Uterus (tissue), 2 donors: Measurements from ENCODE around the gene SMC6.

Experiments used
- POLR2A ChIP-seq, 2 donors: fragments of 450-650 bp; IDR thresholded peaks; one replicate each; pipeline ENCODE4 v1.6.1; 2016; ENCODE audit warnings: antibody characterized with exemption in 2 of 2, mild to moderate bottlenecking in 1 of 2, moderate library complexity in 1 of 2
- TF ChIP-seq, protein P1 (sequence below), 4 experiments: fragments of 200-600 bp in 2 of 4; fragments of 450-650 bp in 2 of 4; sonication (generic) in 2 of 4; IDR thresholded peaks; one replicate each; pipeline ENCODE4 v1.5.1; 2016 to 2019; ENCODE audit warnings: antibody characterized with exemption in 4 of 4, mild to moderate bottlenecking in 2 of 4, moderate library complexity in 1 of 4

DNA sequence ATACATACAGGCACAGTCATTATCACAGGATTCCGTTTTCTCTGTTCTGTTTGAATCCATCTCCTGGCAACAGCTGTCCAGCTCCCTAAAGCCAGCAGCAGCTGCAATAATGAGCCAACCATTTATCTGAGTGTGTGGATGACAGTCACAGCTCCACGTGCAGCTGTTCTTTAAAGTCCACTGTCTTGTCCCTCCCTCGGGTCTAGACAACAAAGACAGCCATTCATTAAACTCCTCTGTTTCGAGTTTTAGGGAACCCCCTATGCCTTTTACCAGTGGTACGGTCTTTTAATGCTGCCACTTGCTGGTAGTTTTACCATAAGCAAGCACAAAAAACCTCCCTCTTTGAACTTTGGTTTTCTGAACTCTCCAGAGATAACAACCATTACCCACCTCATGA is 46.6 kb upstream of the SMC6 start:
- TF ChIP-seq, protein P1, sequence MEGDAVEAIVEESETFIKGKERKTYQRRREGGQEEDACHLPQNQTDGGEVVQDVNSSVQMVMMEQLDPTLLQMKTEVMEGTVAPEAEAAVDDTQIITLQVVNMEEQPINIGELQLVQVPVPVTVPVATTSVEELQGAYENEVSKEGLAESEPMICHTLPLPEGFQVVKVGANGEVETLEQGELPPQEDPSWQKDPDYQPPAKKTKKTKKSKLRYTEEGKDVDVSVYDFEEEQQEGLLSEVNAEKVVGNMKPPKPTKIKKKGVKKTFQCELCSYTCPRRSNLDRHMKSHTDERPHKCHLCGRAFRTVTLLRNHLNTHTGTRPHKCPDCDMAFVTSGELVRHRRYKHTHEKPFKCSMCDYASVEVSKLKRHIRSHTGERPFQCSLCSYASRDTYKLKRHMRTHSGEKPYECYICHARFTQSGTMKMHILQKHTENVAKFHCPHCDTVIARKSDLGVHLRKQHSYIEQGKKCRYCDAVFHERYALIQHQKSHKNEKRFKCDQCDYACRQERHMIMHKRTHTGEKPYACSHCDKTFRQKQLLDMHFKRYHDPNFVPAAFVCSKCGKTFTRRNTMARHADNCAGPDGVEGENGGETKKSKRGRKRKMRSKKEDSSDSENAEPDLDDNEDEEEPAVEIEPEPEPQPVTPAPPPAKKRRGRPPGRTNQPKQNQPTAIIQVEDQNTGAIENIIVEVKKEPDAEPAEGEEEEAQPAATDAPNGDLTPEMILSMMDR (IDR thresholded peaks at IDR 0.05), result no peak
- no peak for TF ChIP-seq POLR2A (IDR thresholded peaks at IDR 0.05)
